HG03460 (cell line): ENCODE data around the gene YJEFN3.

Source experiments
- ATAC-seq: cut with Tn5 transposase; IDR thresholded peaks from one replicate; pipeline ENCODE4 v1.9.1; 2021; ENCODE audit not compliant: unreplicated experiment

The YJEFN3 gene, protein sequence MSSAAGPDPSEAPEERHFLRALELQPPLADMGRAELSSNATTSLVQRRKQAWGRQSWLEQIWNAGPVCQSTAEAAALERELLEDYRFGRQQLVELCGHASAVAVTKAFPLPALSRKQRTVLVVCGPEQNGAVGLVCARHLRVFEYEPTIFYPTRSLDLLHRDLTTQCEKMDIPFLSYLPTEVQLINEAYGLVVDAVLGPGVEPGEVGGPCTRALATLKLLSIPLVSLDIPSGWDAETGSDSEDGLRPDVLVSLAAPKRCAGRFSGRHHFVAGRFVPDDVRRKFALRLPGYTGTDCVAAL

GRCh38 chr19:19528721-19529490, at the start of gene YJEFN3:
YJEFN3 (plus strand) TSS chr19:19528911; CDS start chr19:19528933, 22 bp downstream.
- no peak for ATAC-seq

DNA sequence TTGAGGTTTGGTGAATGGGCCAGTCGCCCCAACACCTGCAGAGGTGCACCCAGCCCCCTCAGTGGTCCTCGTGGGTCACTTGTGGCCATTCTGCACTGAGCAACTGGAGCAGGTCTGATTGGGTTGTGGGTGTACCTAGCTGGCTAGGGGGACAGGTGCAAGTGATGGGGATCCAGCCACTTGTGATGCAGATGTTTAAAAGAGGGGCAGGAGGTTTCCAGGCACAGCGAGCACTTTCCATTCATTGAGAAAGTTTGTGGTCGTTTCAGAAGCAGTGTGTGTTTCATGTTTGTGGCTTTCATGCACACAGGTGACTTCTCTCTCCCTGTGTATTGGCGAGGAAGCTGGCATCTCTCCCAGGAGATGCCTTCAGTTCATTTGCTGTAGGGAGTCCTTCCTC, 48.0 kb upstream of the YJEFN3 start:
- ATAC-seq: no peak

DNA sequence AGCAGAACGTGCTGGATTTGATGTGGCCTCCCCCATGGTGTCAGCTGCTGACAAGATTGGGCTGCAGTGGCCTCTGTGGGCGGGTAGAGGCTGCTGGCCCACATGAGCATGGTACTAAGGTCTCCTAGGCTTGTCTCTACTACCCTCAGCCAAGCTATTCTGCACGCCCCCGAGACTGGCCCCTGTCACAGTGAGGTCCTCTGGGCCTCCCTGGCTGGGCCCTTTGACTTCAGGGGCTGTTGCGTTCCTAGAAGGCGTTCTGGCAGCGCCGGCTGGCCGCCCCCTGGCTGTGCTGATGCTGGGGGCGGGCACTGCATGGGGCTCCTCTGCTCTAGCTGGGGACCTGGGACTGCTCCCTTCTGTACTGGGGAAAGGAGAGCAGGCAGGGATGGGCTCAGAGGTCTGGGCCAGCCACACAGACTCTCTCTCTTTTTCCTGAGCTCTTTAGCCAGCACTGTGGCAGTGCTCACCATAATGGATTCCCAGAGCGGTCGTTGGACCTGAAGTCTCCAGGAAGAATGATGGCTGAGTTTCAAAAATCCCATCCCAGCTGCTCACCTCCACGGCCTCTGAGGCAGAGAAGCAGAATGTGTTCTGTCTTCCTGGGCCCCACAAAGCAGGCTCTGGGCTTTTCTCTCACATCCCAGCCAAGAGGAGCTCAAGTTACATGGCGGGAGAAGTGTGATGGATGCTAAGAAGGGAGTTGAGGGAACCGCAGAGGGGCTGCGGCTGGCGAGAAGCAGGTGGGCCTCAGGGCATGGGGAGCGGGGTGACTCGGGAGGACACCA, 45.7 kb upstream of the YJEFN3 start:
- no peak for ATAC-seq

DNA sequence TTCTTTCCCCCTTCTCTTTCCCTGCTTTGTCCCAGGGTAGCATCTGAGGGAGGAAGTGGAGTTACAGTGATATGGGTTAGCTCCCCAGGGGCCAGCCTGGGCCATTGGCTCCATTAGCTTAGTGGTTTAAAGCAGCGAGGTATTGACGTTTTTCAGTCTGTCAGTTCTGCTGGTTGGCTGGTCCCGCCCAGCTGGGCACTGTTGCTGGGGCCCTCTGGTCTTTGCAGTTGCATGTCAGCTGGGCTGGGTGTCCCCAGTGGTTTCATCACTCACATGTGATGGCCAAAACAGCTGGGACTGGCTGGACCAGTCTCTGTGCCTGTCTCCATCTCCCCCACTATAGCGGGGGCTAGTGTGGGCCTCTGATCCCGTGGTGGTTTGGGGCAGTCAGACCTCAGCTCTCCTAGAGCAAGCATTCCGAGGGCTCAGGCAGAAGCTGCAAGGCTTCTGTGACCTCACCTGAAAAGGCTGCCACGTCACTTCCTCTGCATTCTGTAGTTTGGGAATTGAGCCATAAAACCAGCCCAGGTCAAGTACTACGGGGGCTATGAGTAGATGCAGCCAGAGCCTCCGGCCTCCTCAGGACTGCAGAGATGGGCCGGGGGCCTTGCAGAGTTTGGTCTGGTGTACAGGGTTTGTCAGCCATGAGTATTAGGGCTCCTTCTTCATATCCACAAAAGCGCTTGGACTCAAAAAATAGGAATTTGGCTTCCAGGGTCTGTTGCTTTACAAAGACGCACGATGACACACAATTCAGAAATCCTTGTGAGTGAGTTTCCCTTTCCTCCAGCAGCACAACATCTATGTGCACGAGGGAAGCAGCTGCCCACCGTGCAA, 43.3 kb upstream of the YJEFN3 start:
- ATAC-seq: no peak

DNA sequence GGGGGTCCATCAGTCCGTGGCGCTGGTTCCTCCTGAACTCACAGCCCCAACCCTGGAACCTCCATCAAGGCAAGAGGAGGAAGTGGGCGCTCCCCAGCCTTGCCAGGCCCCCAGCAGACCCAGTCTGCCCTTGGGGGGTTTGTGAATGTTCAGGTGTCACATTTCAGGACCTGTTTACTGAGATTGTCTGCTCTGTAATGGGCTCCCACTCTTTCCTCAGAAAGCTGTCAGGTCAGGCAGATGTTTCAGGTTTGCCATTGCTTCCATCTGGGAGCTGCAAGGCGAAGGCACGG, 42.8 kb upstream of the YJEFN3 start:
- ATAC-seq: no peak

DNA sequence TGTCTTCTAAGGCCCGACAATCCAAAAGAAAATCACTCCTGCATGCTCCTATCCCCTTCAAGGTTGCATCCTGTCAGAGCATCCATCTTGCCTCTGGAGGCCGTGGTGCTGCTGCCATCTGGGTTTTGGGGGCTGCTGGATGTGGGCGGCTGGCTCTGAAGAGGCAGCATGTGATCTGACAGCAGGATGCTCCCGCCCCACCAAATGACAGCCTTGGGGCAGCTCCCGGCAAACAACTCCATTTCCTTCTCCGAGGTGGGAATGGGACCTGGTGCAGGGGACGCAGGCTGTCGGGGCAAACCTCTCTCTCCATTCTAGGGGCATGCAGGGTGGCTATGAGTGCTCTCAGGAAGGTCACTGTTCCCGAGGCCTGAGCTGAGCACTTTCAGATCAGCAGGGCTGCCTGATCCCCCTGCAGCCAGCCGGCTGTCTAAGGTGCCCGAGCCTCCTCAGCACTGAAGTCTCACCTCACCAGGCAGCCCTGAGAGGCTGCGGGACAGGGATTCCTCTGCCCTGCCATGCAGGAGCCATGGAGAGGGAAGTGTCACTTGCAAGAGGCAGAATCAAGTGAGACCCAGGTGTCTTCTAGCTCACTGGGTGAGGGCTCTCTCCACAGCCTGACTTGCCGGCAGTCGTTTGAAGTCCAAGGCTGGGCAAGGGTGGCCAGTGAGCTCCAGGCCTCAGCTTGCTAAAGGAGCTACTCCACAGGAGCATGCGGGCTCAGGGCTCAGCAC, 42.2 kb upstream of the YJEFN3 start:
- no peak for ATAC-seq

- no peak for ATAC-seq
Observed at GRCh38 chr19:19487077-19487949, 41.4 kb upstream of the YJEFN3 start.

DNA sequence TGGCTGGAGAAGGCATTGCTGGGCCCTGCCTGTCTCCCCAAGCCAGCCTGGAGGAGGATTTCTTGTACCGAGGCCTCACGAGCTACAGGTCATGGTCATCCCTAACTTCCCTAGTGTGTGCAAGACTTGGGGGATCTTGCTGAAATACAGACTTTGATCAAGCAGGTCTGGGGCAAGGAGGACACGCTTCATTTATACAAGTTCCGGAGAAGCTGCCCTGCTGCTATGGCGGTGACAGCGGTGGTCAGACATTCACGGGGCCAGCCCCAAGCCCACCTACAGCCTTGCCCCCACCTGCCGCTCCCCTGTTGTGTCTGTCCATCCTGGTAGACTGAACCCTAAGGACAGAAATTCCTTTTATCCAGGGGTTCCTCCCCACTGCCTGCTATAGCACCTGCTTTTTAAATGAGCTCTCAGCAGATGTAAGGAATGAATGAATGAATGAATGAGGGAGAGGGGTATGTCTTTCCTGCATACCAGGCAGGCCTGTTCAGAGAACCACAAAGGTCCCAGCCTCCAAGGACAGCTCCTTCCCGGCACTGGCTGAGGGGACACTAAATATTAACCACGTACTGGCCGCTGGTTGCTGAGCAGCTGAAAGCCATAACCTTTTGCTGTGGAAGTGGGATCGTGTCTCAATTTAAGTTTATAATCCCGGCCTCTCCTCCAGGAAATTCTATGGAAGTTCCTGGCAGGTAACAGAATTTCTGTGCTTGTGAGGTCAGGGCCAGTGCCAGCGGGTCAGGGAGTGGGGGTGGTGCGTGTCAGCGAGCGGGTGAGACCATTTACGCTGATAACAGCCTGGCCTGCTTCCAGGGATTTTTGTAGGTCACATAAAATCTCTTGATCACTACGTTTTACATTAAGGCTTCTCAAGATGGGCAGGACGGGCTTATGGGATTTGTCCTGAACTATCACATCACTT, 40.5 kb upstream of the YJEFN3 start:
- ATAC-seq: no peak

DNA sequence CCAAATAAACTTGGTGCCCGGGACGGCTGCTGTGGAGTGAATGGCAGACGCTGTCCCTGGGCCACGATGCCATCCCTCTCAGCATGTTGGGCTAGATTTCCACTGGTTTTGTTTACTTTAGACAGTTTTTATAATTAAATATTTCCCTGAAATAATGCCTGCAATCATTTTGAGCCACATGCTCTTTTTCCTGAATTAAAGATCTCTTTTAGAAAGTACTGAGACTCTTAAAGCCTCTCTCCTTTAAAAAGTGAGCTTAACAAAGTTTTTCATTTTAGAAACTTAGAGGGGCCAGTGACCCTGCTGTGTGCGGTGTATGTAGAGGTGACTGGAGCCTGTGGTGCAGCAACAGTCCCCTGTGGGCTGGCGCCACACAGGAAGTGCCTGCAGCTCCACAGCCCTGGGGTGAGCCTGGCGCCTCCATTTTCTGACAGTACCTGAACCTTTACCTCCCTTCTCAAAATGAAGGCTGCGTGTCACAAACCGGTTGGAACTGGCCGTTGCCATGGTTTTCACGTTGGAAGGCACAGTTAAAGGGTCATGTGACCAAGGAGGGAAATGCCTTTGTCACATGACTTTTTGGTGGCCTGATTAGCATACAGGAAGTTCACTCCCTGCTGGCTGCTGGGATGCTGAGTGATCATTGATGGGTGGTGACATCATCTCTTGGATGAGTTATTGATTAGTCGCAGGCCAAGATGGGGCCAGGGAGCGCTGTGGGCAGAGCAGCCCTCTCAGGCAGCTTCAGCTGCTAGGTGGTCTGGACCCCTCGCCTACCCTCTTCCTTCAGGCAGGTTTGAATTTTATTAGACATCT, 39.6 kb upstream of the YJEFN3 start:
- peak; percentile 45 for ATAC-seq

DNA sequence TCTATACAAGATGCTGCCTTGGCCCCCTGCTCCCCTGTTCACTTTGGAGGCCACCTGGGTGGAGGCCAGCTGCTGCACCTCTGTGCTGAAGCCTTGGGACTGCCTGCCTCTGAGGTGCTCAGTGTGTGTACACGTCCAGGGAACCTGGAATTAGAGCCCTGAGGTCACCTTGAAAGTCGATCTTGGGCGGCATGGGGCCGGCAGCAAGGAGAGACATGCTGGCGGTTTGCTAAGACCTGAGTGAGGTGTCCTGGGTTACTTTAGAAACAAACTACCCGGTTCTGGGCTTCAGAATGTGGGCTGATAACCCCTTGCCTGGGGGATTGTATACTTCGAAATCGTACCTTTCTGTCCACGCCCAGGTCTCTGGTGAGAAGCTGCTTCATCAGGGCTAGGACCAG, 38.9 kb upstream of the YJEFN3 start:
- no peak for ATAC-seq

DNA sequence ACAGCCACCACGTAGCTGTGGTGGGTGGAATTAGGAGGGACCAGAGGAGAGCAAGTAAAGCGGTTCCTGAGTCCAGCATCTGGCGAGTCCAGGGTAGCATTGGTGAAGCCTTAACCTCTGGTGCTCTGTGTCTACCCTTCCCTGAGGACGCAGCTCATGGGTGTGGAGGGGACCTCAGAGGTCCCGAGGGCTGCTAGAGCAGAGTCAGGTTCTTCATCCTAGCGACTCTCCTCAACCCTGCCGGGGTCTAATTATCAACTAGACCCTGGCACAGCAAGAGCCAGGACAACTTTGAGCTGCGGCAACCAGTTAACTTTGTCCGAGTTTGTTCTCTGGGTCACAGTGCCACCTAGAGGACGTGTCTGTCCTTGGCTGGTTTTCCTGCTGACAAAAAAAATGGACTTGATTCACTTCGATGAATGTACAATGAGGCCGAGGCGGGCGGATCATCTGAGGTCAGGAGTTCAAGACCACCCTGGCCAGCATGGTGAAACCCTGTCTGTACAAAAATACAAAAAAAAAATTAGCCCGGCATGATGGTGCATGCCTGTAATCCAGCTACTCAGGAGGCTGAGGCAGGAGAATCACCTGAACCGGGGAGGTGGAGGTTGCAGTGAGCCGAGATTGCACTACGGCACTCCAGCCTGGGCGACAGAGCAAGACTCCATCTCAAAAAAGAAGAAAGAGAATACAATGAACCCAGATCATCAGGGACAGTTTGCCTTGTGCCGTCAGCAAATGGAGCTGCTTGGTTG, 38.3 kb upstream of the YJEFN3 start:
- no peak for ATAC-seq

DNA sequence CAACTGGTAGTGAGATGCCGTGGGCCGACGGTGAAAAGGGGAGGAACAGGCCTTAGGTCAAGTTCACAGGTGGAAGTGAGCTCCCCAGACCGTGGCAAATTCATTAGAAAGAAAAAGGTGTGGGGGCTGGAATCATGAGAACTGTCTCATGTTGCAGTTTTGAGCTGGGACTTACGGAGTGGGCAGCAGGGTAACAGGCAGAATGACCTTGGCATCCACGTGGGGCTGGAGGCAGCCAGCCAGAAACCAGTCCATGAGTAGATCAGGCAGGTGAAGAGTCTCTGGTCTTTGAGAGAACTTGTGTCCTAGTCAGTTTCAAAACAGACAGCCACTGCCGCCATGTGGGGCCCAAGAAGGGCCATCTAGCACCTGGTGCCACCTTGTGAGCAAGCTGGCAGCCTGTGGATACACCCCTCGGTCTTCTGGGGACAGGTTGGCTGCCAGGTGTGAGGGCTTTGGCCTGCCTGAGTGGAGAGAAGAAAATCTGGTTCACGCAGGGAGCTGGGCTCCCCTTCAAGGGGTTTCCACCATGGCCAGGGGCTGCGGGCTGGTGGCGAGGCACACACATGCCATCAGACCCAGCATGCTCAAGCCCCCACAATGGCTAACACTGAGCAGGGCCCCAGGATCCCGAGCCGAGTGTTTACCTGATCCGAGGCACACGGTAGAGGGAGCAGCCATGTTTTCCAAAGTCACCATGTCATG, 37.2 kb upstream of the YJEFN3 start:
- ATAC-seq: no peak

DNA sequence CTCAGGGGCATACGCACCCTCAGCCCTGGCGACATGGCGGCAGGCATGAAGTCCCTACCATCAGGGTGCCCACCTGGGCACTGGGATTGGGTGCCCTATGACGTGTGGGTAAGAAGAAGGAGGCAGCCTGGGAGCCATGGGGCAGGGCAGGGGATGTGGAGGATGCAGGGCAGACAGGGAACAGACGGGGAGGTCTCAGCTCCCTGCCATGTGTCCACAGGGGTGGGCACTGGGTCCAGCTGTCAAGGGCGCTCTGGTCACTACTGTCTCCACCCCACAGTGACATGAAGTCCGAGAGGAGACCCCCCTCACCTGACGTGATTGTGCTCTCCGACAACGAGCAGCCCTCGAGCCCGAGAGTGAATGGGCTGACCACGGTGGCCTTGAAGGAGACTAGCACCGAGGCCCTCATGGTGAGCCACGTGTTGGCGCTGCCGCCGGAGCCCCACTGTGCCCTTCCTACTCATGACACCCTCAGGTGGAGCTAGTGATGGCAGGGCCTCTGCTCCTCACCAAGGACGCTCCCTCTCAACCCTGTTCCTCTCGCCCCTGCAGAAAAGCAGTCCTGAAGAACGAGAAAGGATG, 36.6 kb upstream of the YJEFN3 start:
- no peak for ATAC-seq

DNA sequence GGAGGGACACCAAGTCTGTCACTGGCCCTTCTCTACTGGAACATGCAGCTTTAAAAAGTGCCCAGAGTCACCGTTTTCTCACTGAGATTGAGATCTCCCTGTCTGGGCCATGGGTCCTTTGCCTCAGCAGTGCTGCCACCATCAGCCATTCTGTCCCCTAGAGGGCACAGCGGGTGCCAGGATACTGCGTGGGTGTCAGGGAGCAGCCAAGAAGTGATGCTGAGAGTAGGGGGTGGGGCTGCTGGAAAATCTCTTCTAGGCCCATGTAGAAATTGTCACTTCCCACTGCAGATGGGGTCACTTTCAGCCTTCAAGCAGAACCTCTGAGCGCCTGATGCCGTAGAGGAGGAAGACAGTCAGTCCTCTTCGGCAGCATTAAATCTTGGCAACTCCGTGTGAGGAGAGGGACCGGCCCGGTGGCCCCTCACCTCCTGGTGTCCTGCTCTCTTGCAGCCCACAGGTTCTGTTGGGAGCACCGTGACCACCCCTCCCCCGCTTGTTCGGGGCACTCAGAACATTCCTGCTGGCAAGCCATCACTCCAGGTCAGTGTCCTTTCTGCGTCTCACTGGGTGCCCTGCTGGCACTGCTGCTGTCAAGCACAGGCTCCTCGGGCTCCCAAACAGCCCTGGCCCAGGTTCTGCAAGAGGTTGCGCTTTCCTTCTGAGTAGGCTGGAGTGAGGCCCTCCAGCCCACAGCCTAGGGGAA, 34.7 kb upstream of the YJEFN3 start:
- ATAC-seq: no peak
